GM21786 (cell line): ENCODE measurements around the gene CCDC159.
"Not testable (repeated sequence)": the region's sequence is repeated elsewhere in the genome, so short reads cannot be mapped to it uniquely, and the experiment has no call there.

Source experiments
- ATAC-seq: cut with Tn5 transposase; IDR thresholded peaks from one replicate; pipeline ENCODE4 v1.9.1; 2021; ENCODE audit not compliant: unreplicated experiment

CCDC159 gene

DNA sequence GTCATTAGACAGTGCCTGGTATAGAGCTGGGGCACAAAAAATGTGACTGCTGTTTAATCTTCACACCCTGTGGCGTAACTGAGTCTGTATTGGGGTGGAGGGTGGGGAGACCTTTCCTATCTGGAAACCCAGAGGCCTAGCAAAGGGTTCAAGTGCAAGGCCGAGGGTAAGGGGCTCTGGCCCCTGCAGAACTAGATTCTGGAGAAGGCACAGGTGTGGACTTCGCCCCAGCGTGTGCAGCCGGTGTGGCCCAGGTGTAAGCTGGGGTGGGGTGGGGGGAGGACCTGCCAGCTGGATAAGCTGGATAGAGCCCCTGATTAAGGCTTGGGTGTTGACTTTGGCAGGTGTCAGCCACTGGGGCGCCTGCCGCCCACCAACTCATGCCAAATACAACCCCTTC is 8.2 kb upstream of the CCDC159 start:
- no peak for ATAC-seq

DNA sequence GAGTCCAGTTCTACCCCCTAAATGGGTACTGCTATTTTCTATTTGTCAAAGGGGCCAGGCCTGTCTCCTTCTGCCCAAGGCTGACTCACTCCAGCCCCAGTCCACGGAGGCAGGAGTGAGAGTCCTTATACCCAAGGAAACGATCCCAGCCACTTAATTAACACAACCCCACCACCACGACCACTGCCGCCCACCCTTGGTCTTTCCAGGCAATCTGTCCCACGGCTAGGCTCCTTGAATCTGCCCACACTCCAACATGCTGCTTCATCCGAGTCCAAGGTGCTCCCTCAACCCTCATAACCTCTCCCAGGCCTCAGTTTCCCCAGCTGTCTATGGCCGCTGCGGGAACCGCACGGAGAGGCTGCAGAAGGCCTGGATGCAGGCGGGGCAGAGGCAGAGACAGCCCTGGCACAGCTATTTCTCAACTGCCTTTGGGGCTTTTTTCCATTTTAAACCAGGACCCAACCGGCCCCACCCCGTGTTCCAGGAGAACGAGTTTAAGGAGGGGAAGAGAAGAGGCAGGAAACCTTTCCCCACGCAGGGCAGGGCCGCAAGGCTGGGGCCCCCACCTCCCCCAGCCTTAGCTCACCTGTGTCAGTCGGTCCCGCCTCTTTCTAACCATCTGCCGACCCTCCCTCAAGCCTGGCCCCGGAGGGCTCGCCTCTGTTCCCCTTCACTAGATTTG is 7.6 kb upstream of the CCDC159 start:
- no peak for ATAC-seq

DNA sequence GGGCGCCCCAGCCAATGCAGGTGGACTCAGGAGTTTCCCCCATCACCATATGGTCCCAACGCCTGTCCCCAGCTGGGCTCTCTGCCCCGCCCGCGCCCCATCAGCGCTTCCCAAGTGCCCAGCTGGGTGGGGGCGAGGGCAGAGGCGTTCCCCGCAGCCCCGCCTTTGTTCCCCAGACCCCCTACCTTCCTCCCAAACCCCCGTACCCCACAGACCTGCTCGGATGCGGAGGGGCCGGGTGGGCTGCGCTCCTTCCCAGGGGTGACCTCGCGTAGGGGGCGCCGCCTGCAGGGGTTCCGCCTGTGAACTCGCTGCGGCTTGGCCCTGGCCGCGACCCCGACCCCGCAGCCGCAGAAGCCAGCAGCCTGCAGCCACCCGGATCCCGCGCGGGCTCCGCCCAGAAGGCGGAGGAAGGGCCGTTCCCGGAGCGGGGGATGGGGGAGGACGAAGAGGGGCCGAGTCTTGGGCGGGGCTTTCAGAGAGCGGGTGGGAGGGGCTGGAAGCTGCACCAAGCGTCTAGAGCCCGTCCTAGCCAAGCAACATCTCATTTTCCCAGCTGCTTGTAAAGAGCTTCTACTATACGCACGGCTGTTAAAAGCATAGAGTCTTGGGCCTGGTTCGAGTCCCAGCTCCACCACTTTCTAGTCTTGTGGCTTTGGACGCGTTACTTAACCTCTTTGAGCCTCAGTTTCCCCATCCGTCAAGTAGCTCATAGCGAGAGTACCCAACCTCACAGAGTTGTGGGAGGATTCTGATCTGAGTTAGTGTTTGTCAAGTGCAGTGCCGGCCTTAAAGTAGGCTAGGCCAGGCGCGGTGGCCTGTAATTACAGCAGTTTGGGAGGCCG is 6.8 kb upstream of the CCDC159 start, which contains the start of gene RAB3D:
TSS of gene RAB3D (minus strand) at position 404 of the 845 bp plus-strand sequence. CDS start 2,258 bp downstream, outside the sequence.
- no peak for ATAC-seq

DNA sequence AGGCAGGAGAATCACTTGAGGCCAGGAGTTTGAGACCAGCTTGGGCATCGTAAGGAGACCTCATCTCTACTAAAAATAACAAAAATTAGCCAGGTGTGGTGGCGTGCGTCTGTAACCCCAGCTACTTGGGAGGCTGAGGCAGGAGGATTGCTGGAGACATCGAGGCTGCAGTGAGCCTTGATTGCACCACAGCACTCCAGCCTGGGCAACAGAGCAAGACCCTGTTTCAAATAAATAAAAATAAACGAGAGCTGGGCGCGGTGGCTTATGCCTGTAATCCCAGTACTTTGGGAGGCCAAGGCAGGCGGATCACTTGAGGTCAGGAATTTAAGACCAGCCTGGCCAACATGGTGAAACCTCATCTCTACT is 6.2 kb upstream of the CCDC159 start:
- not testable (repeated sequence) for ATAC-seq

DNA sequence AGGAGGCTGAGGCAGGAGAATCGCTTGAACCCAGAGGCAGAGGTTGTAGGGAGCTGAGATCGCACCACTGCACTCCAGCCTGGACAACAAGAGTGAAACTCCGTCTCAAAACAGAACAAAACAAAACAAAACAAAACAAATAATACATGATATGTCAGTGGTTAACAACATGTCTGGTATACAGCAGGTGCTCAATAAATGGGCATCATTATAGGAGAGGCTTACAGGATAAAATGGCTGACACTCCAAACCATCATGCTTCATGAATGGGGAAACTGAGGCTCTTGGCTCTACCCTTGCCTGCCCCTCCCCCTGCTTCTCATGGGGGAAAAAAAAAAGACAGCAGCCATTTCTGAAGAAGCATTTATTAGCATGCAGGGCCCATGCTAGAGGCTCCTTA is 3.9 kb upstream of the CCDC159 start:
- ATAC-seq = no peak

DNA sequence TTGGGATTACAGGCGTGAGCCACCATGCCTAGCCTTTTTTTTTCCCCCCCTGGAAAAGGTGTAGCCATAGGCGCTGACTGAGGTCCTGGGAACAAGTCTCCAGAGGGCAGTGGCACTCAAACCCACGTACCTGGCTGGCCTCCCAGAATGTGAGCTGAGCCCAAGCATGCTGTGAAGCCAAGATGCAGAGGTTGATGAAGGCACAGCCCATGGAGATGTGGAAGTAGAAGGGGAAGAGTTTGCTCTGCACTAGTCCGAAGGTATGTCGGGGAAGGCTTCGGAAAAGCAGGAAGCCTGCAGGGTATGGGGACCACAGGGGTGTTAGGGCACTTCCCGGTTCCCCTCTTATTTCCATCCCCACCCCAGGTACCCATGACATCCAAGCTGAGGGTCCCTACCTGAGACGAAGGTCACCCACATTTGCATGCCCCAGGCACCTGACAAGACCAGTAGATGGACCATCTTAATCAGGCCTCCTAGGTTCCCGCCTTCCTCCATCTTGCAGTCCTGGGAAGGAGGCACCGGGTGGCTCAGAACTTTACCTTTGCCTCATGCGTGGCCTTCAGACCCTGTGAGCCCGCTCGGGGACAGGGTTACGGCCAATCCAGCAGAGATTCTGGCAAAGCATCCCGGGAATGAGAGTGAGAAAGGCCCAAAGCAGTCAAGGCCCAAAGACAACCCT is 1.1 kb upstream of the CCDC159 start:
- ATAC-seq = no peak

DNA sequence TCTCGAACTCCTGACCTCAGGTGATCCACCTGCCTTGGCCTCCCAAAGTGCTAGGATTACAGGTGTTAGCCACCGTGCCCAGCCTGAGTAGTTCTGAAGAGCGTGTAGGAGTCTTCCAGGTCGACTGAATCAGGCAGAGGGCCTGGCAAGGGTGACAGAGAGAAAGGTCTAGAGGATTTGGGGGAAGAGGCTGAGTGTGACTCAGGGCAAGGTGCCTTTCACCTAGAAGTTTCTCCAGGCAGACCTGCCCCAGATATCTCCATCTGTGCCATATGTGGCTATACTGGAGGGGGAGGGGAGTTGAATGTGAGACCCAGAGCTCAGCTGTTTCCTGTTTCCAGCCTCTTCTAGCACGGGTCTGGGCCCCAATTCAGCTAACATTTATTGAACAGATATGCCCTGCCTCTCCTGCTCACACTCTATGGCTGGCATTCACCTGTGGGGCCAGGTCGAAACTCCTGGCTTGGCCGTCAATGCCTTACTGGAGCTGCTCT is 1.3 kb downstream of the CCDC159 start:
- no peak for ATAC-seq

DNA sequence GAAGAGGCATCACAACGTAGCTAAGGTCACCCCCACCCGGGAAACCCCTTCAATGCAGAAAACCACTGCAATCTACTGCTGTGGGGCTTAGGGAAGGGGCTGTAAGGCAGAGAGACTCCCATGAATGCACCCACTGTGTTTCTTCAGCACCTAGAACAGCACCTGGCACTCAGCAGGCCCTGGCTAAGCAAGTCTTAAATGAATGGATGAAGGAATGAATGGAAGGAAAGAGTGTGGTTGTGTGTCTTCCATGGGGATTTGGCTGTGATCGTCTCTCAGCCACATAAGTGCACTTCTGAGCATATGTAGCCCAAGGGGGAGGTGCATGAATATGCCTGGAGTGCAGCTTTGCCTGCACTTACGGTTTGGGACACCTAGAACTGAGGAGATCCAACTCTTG is 2.9 kb downstream of the CCDC159 start:
- ATAC-seq = no peak

DNA sequence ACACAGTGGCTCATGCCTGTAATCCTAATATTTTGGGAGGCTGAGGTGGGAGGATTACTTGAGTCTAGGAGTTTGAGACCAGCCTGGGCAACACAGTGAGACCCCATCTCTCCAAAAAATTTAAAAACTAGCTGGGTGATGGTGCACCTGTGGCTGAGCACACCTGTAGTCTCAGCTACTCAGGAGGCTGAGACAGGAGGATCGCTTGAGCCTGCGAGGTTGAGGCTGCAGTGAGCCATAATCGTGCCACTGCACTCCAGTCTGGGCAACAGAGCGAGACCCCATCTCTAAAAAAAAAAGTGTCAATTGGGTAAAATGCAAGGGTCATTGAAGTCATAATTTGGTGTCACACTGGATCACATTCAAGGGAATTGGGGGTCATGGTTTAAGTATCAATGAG is 7.8 kb downstream of the CCDC159 start:
- ATAC-seq = not testable (repeated sequence)

DNA sequence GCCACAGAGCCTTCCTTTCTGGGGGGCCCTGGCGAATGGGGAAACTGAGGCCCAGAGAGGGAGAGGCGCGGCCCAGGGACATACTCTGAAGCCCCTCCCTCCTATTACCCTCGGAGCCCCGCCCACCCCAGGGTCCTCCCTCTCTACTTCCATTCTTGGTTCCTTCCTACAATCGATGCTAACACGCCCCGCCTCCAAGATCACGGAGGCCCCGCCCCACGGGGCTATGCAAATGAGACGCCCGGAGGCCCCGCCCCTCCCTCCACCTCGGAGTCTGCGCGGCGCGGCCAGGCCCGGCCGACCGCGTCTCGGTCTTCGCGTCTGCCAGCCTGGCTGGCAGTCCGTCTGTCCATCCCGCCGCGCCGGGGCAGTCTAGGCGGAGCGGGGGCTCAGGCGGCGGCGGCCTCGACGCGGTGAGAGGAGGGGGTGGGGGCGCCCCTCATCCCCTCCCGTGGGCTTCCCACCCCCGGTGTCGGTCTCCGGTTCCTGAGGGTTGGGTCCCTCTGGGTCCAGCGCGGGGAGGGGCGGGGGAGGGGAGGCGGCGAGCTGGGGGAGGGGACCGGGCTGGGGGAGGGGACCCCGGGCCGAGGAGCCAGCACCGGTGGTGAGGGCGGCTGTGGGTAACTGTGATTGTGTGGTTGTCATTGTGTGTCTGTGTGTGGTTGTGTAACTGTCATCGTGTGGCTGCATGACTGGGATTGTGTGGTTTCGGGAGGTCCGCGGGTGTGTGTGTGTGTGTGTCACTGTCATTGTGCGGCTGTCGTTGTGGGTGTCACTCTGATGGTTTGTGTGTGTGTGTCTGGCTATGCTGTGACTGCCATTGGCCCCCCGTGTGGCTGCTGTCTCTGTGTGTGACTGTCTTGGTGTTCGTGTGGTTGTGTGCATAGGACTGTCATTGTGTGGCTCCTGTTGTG is 9.1 kb downstream of the CCDC159 start, which contains the start of gene PLPPR2:
TSS of gene PLPPR2 (plus strand) at position 273 of the 914 bp plus-strand sequence. CDS start 2,242 bp downstream, outside the sequence.
- ATAC-seq = no peak

DNA sequence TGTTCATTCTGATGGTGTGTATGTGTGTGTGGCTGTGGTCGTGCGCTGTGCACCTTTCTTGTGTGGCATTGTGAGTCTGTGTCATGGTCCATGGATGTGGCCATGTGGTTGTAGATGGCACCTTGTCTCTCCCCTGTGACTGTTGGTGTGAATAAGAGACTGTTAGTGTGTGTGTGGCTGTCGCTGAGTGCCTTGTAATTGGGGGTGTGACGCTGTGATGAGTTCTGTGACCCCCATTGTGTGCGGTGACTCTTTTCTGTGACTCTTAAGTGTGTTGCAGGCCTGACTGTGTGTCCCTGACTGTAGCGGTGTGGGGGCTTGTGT is 9.7 kb downstream of the CCDC159 start:
- no peak for ATAC-seq

DNA sequence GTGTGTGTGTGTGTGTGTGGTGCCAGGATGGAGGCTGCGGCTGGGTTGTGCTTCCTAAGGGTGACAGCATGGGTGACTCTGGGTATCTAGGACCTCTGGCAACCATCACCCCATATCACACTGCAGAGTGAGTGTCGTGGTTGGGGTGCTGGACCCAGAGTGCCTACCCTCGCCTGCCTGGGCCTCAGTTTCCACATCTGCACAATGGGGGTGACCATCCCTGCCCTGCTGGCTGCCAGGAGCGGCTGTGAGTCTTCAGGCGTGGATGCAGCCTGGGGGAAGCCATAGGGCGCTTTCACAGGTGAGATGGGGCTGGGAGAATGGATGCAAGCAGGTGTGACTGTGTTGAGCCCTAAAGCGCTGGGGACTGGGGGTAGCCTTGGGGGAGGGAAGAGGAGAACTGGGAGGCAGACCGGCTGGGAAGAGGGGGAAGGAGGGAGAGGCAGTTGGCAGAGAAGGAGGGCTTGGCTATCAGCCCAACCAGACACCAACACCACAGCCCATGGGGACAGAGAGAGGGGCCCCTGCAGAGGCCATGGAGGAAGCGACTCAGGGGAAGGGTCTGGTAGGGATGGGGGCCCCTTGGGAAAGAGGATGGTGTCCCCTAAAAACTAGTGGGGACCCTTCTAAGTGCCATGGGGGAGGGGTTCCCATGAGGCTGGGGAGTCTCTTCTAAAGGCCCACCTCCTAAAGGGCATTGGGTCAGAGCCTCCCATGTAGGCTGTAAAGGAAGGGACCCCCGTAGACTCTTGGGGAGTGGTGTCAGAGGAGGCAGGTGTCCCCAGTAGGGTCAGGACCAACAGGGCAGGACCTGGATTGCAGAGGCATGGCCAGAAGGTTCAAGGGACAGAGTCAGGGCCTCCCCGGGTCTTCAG is 10.6 kb downstream of the CCDC159 start:
- ATAC-seq = no peak

DNA sequence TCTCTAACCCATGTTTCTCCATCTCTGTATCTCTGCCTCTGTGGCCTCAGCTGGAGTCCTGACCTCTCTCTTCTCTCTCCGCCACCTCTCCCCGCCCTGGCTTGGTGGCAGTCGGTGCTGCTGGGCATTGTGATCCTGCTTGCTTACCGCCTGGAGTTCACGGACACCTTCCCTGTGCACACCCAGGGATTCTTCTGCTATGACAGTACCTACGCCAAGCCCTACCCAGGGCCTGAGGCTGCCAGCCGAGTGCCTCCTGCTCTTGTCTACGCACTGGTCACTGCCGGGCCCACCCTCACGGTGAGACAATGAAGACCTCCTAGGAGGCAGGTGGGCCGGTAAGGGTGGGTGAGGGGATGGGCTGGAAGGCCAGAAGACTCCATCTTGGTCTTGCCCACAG is 13.1 kb downstream of the CCDC159 start:
- ATAC-seq = no peak

DNA sequence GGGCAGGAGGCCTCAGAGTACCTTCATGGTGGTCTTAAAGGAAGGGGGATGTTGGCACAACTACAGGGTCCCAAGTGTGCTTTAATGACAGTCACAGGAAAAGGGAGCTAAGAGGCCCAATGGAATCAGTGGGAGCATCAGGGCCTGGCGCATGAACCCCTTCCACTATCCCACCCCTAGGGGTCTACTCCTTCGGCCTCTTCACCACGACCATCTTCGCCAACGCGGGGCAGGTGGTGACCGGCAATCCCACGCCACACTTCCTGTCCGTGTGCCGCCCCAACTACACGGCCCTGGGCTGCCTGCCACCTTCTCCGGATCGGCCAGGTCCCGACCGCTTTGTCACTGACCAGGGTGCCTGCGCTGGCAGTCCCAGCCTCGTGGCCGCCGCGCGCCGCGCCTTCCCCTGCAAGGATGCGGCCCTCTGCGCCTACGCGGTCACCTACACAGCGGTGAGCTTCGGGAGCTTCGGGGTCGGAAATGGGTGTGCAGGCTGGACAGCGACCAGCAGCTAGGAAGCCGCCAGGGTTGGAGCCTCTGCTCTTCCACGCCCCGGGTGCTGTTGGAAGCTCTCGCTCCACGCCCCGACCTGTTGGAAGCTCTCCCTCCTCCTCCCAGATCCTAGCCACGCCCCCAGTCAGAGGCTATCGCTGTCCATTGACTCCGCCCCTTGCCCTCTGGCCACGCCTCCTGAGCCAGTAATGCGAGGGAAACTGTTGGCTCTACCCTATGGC is 14.9 kb downstream of the CCDC159 start:
- ATAC-seq = no peak

DNA sequence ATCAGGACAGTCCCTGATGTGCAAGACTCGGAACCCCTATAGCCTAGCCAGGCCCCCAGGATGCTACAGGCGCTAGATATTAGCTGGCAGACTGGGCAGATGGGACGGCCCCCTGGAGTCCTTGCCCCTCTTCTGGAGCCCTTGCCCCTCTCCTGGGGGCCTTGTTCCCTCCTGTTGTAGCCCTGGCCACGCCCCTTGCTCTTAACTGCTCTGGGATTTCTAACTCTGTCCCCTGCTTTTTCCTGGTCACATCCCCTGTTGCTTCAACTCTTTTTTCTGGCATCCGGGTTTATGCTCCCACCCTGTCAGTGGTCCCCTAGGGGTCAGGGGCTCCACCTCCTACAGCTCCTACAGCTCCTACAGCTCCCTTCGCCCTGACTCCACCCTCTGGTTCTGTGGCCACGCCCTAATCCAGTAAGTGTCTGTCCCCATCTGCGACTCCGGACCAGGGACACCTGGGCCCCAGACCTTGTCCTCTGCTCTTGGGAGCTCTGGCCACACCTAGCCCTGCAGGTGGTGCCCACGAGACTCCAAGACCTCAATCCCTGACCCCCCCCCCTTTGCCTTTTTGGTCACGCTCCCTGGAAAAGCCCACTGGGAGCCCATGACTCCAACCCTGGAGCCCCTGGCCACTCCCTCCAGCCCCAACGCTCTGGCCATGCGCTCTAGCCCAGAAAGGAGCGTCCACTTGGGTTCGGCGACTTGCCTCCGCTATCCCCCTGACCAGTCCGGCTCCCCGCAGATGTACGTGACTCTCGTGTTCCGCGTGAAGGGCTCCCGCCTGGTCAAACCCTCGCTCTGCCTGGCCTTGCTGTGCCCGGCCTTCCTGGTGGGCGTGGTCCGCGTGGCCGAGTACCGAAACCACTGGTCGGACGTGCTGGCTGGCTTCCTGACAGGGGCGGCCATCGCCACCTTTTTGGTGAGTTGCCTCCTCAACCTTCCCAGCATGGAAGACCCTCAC is 15.7 kb downstream of the CCDC159 start:
- no peak for ATAC-seq

DNA sequence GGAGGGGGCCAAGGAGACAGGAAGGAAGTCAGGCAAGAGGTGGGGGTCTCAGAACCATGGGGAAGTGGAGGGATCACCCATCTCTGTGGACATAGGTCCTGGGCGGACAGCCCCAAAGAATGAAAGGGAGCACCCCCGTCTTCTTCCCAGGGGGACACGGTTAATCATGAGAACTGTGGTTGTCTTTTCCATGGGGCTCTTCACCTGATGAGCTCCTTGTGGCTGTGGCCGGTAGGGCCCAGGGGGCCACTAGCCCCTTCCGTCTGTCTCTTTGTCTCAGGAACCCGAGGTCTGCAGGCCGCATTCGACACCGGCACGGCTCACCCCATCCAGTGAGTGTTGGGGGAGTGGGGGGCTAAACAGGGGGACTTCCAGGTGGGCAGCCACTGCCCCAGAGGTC is 17.6 kb downstream of the CCDC159 start:
- ATAC-seq = no peak

DNA sequence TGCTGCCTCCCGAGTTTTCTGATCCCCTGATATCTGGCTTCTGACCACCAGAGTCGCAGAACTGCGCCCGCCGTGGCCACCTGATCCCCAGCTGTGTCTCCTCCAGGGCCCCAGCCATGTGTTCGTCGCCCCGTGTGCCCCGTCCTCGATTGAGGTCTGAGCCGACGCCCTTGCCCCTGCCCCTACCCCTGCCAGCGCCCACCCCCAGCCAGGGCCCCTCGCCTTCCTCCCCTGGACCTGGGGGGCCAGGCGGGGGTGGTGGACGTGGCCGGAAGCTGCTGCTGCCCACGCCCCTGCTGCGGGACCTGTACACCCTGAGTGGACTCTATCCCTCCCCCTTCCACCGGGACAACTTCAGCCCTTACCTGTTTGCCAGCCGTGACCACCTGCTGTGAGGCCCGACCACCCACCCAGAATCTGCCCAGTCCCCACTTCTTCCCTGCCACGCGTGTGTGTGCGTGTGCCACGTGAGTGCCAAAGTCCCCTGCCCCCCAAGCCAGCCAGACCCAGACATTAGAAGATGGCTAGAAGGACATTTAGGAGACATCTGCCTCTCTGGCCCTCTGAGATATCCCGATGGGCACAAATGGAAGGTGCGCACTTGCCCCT is 18.1 kb downstream of the CCDC159 start:
- ATAC-seq = no peak
